GM12865 (cell line): ENCODE results near the gene COL23A1.

Experiments used
- DNase-seq: peaks from one replicate; pipeline ENCODE4 v3.0.0; 2010; ENCODE audit warnings: low read depth
- H3K4me3 ChIP-seq: 2 replicates; pipeline ENCODE4 v1.5.1; 2011; ENCODE audit warnings: mild to moderate bottlenecking, low read depth, low read length, control low read depth
- TF ChIP-seq, protein P1 (sequence below): IDR thresholded peaks from 2 replicates; pipeline ENCODE4 v1.5.1; 2011; ENCODE audit warnings: low read length, control low read depth, low read depth, inconsistent platforms; ENCODE audit not compliant: insufficient read depth; ENCODE audit errors: missing control alignments

COL23A1 gene

DNA sequence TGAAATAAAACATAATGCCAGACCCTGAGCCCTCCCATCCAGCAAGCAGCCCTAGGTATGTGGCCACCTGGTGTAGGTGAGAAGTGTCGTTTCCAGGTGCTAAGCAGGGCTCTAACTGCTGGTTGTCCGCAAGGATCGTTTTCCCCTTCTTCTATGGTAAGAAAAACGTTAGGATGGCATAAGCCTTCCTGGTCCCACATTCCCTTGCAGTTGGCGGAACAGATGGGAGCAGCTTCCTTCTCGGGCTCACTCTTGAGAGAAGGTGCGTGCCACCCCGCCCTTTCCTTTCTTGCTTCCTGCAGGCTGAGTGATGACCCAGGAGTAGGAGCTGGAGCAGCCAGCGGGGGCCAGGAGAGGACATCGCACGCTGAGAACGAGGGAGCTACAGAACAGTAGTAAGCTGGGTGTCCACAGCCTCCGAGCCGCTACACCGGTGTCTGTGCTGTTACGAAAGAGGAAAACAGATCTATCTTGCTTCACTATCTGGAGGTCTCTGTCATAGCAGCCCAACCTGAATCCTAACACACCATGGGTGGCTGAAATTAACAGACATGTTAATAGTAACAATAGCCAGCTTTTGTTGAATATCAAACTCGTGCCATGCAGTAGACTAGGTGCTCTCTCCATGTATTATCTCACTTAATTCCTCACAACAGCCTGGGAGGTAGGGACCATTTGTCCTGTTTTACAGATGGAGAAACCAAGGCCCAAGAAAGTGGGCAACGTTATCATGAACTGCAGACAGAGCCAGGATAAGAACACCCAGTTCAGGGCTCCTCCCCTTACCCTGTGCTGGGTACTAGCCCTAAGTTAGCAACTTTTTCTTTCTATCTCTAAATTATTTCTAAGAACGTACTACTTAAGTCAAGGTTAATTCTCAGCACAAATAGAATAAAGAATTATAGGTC is 139.8 kb downstream of the COL23A1 start:
- DNase-seq, result no peak
- no peak overlapping the region for H3K4me3 ChIP-seq
- TF ChIP-seq, protein P1, sequence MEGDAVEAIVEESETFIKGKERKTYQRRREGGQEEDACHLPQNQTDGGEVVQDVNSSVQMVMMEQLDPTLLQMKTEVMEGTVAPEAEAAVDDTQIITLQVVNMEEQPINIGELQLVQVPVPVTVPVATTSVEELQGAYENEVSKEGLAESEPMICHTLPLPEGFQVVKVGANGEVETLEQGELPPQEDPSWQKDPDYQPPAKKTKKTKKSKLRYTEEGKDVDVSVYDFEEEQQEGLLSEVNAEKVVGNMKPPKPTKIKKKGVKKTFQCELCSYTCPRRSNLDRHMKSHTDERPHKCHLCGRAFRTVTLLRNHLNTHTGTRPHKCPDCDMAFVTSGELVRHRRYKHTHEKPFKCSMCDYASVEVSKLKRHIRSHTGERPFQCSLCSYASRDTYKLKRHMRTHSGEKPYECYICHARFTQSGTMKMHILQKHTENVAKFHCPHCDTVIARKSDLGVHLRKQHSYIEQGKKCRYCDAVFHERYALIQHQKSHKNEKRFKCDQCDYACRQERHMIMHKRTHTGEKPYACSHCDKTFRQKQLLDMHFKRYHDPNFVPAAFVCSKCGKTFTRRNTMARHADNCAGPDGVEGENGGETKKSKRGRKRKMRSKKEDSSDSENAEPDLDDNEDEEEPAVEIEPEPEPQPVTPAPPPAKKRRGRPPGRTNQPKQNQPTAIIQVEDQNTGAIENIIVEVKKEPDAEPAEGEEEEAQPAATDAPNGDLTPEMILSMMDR, result no peak

DNA sequence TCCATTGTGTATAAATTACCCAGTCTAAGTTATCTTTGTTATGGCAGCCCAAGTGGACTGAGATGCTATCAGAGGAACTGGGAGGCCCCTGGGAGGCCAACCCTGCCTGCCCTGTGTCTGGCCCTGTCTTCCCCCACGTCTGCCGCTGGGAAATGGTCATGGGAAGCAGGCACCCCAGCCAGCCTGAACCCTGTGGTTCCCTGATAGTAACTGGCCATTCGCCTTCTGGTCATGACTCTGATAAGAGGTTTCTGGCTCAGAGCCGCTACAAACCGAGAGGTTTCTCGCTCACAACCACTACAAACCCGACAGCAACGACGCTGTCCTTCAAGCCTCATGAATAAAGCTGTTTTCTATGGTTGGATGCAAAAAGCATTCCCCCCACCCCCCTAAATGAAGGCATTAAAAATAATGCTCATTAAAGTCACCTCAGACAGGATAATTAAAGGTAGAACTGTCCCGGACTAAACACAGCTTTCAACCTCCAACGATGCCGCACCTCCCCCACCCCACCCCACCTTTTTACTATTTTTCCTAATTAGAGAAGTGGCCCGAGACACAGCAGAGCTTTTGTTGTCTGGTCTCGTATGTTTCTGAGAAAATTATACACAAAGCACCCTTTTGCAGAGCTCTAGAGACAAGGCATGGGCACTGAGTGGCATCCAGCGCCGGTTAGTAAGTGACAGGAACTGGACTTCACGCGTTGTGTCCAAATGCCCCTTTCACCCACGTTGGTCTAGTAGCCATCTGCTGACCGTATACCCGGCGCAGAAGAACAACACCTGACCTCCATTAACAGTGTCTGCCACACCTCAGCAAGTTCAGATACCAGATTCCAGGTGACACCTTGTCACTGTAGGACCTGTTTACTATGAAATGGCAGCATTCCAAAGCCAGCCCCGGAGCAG is 140.8 kb downstream of the COL23A1 start:
- H3K4me3 ChIP-seq, result no peak overlapping the region
- TF ChIP-seq, protein P1, result no peak
- DNase-seq, result no peak

DNA sequence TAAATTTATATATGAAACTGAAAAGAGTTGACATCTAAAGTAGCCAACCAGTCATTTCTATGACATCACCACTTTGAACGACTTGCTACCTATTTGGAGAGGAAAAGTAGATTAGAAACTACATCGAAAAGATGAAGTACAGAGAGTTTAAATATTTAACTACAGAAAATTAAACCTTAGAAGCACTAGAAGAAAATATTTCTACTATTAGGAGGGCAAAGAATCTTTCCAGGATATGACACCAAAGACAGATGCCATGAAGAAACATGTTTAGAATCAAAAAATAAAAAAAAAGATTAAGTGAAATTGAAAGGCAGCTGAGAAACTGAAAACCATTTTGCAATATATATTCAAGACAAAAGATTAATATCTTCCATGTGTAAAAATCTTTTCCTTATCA is 144.7 kb downstream of the COL23A1 start:
- no peak overlapping the region for H3K4me3 ChIP-seq
- no peak for DNase-seq
- TF ChIP-seq, protein P1, result no peak

DNA sequence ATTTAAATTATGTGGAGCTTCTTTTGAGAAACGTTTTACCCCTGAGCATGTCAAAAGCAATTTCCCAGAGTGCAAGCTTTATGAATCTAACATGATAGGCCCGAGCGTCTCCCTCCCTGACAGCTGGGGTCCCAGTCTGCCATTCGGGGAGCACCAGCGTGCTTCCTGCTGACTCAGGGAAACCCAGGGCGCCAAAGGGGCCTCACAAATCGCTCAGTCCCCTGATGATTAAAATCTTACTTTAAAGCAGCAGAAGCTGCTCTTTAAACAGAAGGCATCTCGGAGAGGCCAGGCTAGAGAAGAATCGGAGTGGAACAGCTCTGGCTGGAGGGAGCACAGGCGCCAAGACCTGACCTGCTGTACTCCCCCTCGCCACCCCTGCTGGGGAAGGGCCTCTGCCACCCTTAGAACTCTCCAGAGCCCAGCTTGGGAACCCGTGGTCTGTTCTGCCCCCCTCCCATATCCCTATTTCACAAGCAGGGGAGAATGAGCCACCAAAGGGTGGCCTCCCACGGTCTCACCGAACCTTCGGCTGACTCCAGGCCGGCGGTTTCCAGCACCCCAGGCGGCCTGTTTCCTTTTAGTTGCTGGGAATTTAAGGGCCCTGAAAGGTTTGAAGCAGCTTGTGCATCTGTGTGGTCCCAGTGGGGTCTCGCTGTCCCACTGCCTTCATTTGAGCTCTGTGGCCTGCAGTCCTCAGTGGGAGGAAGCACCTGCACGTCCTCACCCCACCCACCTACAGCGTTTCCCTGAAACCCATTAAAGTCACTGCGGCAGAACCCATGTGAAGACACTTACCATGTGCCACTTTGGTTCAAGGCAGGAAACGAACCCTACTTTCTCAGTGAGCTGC is 147.6 kb downstream of the COL23A1 start:
- TF ChIP-seq, protein P1, result no peak
- no peak overlapping the region for H3K4me3 ChIP-seq
- peak; percentile 26 for DNase-seq

DNA sequence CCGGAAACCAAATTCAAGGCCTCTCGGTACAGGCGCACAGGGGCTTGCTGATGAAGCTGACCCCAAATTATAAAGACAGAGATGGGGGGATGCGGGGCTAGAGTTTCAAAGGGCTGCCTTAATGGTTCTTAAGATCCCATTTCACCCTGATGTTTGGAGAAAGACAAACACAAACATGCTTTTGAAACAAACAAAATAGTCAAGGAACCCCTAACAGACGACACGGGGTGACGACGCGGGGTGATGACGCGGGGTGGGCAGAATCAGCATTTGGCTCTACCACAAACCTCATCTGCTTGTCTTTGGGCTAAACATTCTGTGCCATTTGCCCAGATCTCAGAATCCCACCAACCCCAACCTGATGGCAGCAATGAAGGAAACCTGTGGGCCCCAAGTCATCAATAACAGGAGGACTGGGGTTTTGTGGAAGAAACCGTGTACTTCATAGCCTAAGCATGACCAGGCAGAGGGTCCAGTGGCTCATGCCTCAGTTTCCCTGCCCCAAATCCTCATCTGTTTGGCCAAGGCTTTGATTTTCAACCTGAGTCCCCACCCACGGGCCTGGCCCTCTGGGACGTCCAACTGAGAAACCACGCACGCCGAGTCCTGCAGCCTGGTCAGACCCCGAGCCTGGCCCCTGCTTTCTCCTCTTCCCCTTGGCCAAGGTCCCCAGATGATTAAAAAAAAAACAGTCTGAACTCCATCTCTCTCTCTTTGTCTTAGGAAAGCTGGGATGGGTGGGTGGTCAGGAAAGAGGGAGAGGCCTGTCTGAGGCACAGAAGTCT is 148.5 kb downstream of the COL23A1 start:
- TF ChIP-seq, protein P1, result no peak
- no peak overlapping the region for H3K4me3 ChIP-seq
- DNase-seq, result no peak

DNA sequence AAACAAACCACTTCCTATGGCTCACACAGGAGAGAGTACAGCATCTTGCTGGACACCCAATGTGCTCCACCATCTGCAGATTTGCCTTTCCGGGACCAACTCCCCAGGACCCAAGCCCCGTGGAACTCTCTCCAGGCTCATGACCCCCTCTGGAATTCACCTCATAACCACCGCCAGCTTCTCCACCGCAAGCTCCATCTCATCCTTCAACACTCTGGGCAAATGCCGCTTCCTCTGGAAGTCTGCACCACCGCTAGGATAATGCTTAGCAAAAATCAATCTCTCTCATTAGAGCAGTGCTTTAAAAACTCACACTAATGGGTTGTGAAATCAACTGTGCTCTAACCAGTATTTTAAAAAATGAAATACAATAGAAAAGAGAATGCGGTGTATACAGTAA is 150.0 kb downstream of the COL23A1 start:
- H3K4me3 ChIP-seq, result no peak overlapping the region
- TF ChIP-seq, protein P1, result no peak
- no peak for DNase-seq
